Stomach smooth muscle (tissue), 2 donors: ENCODE results near the gene ARHGEF7.
A peak's percentile ranks its signal among the peaks of the same experiment; 100 is the strongest.

ENCODE experiments used
- H3K27ac ChIP-seq: one replicate; pipeline ENCODE4 v1.7.0; 2013; ENCODE audit warnings: mild to moderate bottlenecking, low read length, inconsistent platforms
- H3K27me3 ChIP-seq, 2 donors: one replicate each; pipeline ENCODE4 v1.7.0; 2013; ENCODE audit warnings: low read length in 2 of 2; ENCODE audit not compliant: insufficient read depth in 2 of 2, control insufficient read depth in 1 of 2
- H3K36me3 ChIP-seq, 2 donors: one replicate each; pipeline ENCODE4 v1.7.0; 2013; ENCODE audit warnings: low read length in 2 of 2; ENCODE audit not compliant: control insufficient read depth in 2 of 2, insufficient read depth in 2 of 2
- H3K4me1 ChIP-seq: one replicate; pipeline ENCODE4 v1.7.0; 2013; ENCODE audit warnings: low read length; ENCODE audit not compliant: control insufficient read depth, insufficient read depth
- H3K4me3 ChIP-seq, 2 donors: one replicate each; pipeline ENCODE4 v1.7.0; 2013; ENCODE audit warnings: low read length in 2 of 2
- H3K9ac ChIP-seq, 2 donors: one replicate each; pipeline ENCODE4 v1.7.0; 2013; ENCODE audit warnings: low read length in 2 of 2, mild to moderate bottlenecking in 1 of 2
- H3K9me3 ChIP-seq, 2 donors: one replicate each; pipeline ENCODE4 v1.7.0; 2013; ENCODE audit warnings: low read length in 2 of 2; ENCODE audit not compliant: control insufficient read depth in 2 of 2
- donor health status: healthy.
- donor health status: Pancreatic carcinoma.

The ARHGEF7 gene

DNA sequence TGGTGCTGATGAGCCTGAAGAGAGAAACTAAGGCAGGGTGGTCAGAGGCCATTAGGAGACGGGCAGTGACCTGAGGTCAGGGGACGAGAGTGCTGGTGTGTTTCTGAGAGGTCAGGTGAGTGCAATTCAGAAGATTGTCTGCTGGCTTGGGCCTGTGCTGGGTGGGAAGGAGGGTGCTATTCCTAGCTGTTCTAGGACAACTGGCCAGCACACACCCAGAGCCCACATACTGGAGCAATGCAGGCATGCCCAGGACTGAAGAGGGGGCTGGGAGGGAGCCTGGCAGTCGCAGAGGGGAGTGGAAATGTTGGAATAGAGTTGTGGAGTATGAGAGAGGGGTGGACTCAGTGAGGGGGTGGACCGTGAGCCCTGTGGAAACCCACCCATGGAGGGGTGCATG is 16.5 kb downstream of the ARHGEF7 start:
- H3K27ac ChIP-seq: no peak overlapping the region
- no peaks in the 10 kb centered on the region for H3K4me1 ChIP-seq
- no peaks in the 10 kb centered on the region for H3K27me3 ChIP-seq
- no peaks in the 10 kb centered on the region for H3K36me3 ChIP-seq
- H3K9ac ChIP-seq: no peak overlapping the region
- H3K9me3 ChIP-seq: no peaks in the 10 kb centered on the region
- H3K4me3 ChIP-seq: no peak overlapping the region

DNA sequence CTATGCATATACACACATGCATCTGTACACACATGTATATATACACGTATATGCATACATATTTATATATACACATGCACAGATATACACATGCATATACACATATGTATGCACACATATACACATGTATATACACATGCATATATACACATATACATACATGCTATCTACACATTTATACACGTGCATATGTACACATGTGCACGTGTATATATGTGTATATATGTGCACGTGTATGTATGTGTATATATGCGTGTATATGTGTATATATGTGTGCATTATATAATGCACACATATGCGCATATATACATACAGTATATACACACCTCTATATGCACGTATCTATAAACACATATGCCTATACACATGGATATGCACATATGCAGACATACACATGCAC is 17.8 kb downstream of the ARHGEF7 start:
- no peak overlapping the region for H3K9ac ChIP-seq
- H3K27me3 ChIP-seq: no peaks in the 10 kb centered on the region
- no peak overlapping the region for H3K4me3 ChIP-seq
- H3K27ac ChIP-seq: no peak overlapping the region
- no peaks in the 10 kb centered on the region for H3K4me1 ChIP-seq
- no peaks in the 10 kb centered on the region for H3K9me3 ChIP-seq
- H3K36me3 ChIP-seq: no peaks in the 10 kb centered on the region

DNA sequence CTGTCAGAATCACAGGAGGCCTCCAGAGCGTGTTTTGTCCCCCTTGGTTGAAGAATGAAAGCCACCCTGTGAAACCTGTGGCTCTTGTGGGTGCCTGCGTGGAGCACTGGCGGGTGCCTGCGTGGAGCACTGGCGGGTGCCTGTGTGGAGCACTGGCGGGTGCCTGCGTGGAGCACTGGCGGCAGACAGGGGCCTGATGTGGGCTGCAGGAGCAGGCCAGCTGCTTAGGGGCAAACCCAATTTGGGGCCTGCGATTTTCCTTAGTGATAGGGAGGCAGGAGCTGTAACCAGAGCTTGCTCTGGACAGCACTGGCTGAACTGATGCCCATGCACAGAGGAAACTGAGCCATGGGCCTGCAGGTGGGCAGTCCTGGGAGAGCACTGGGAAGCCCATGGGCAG is 24.3 kb downstream of the ARHGEF7 start:
- H3K4me1 ChIP-seq: no peaks in the 10 kb centered on the region
- no peak overlapping the region for H3K4me3 ChIP-seq
- H3K27me3 ChIP-seq: peaks cover 0 to 3% of the 10 kb centered on the region in 2 donors
- H3K27ac ChIP-seq: no peak overlapping the region
- H3K9me3 ChIP-seq: no peaks in the 10 kb centered on the region
- H3K36me3 ChIP-seq: no peaks in the 10 kb centered on the region
- no peak overlapping the region for H3K9ac ChIP-seq

DNA sequence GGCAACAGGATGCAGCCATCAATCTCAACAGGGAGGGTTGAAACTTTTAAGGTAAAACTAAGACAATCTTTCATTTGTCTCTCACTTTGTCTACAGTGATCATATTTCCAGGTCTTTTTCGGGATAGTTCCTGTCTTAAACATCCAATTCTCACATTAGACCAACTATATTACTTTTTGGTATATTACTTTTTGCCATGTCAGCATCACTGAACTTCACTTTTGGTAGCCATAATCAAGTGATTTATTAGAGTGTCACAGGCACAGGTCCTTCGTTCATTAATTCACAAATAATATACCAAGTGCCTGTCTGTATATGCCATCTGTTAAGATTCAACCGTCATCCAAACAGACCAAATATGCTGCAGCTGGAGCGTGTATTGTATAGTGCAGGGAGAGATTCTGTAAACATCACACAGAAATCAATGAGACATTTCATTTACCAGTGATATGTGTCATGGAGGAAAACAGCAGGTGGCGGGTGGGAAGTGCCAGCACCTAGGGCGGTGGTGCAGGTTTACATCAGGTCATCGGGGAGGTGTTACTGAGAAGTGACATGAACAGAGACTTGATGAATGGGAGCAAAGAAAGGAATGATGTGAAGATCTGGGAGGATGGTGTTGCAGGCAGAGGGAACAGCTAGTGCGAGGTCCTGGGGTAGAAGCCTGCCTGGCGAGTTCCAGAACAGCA is 24.9 kb downstream of the ARHGEF7 start:
- Histone ChIP-seq H3K27me3 (peaks cover 0 to 3% of the 10 kb centered on the region in 2 donors), H3K36me3 (no peaks in the 10 kb centered on the region), H3K27ac (no peak overlapping the region), H3K9me3 (no peaks in the 10 kb centered on the region), H3K4me1 (no peaks in the 10 kb centered on the region), H3K9ac (no peak overlapping the region), H3K4me3 (no peak overlapping the region)

DNA sequence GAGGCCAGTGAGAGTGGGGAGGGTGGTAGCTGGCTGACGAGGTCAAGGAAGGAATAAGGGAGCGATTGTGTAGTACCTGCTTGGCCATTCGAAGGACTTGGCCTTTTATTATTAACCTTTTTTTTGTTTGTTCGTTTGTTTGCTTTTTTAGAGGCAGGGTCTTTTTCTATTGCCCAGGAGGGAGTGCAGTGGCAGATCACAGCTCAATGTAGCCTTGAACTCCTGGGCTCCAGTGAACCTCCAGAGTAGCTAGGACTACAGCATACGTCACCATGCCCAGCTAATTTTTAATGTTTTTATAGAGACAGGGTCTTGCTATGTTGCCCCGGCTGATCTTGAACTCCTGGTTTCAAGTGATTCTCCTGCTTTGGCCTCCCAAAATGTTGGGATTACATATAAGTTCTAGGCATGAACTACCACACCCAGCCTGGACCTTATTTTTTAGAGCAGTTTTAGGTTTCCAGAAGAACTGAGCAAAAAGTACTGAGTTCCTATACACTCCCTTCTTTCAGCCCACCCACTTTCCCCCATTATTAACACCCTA is 25.5 kb downstream of the ARHGEF7 start:
- Histone ChIP-seq H3K27me3 (peaks cover 0 to 3% of the 10 kb centered on the region in 2 donors), H3K27ac (no peak overlapping the region), H3K9me3 (no peaks in the 10 kb centered on the region), H3K4me1 (no peaks in the 10 kb centered on the region), H3K9ac (no peak overlapping the region), H3K36me3 (no peaks in the 10 kb centered on the region), H3K4me3 (no peak overlapping the region)

DNA sequence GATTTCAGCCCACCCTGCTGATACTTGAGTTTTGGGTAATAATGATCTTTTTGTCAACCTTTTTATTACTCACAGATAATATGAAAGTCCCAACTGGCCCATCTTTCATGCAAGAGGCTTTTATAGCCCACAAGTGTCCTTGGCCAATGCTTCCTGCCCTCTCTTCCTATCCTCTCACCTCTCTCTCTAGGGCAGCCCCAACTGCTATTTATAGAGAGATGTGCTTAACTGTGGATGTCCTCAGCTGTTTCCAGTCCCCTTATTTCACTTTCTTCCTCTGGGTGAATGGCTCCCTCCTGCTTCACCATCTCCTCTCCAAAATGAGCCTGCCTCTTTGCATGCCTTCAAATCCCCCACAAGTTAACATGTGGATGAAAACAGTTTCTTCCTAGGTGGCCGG is 27.4 kb downstream of the ARHGEF7 start:
- Histone ChIP-seq H3K4me1 (no peaks in the 10 kb centered on the region), H3K27ac (no peak overlapping the region), H3K36me3 (no peaks in the 10 kb centered on the region), H3K9ac (no peak overlapping the region), H3K4me3 (no peak overlapping the region), H3K27me3 (peaks cover 0 to 3% of the 10 kb centered on the region in 2 donors), H3K9me3 (no peaks in the 10 kb centered on the region)

DNA sequence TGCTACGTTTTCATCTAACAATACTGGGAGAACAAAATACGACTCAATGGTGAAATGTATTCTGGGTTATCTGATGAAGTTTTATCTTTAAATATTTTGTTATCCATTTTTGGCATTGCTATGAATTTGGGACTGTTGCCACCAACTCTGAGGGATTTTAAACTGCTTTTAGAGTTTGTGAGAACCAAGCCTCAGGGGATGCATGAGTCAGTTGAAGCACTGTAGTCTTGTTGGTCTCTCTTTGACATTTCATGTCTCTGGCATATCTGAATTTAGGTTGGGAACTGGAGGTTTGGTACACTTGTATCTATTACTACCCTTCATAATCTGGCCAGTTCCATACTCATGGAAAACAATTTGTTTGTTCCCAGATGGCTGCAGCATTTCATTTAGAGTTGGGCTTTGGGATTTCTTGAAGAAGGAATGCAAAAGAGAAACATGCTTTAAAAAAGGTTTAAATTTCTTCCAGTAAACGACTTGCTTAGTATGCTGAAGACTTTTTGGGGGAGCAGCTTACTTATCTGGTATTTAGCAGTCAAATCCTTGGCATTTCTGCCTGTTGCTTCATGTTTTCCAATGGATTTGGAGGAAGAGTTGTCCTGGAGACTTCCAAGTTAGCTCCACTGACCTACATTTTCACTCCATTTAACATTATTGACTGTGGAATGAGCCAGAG is 28.9 kb downstream of the ARHGEF7 start:
- Histone ChIP-seq H3K4me3 (no peak overlapping the region), H3K27me3 (peaks cover 0 to 3% of the 10 kb centered on the region in 2 donors), H3K4me1 (no peaks in the 10 kb centered on the region), H3K27ac (no peak overlapping the region), H3K9ac (no peak overlapping the region), H3K36me3 (no peaks in the 10 kb centered on the region), H3K9me3 (no peaks in the 10 kb centered on the region)

DNA sequence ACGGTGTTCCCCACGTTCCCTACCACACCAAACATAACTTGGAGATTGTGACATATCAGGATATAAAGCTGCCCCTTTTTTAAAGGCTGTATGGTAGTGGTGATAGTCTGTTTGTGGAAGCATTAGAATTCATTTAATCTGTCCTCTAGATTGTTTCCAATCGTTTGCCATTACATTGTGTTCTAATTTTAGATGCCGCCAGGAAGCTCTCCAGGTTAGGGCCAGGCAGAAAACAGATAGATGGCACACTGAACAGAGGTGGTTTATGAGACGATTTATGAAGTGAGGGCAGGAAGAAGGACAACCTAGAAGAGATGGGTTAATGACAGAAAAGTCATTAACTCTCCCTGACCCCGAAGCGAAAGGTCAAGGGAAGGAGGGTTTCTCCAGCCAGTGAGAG is 30.0 kb downstream of the ARHGEF7 start:
- H3K9me3 ChIP-seq: no peaks in the 10 kb centered on the region
- H3K27ac ChIP-seq: no peak overlapping the region
- H3K4me1 ChIP-seq: no peaks in the 10 kb centered on the region
- peaks cover 0 to 3% of the 10 kb centered on the region in 2 donors for H3K27me3 ChIP-seq
- H3K36me3 ChIP-seq: no peaks in the 10 kb centered on the region
- H3K4me3 ChIP-seq: no peak overlapping the region
- H3K9ac ChIP-seq: no peak overlapping the region

DNA sequence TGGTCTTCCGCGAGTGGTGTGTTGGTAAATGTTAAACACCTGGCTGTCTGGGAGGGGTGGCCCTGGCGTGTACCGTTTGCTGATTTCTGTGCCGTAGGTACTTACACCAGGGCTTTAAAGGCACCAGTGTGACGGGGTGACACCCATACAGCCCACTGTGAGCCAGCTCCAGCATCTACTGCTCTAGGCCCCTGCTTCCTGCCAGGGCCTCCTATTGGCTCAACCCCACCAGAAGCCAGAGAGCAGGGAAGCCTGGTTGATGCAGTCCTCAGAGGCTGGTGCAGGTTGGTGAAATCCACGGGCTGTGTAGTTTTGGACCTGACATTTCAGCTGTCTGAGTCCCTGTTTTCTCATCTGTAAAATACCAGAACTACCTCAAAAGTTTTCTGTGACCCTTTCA is 30.4 kb downstream of the ARHGEF7 start:
- Histone ChIP-seq H3K4me3 (no peak overlapping the region), H3K36me3 (no peaks in the 10 kb centered on the region), H3K27me3 (peaks cover 0 to 3% of the 10 kb centered on the region in 2 donors), H3K4me1 (no peaks in the 10 kb centered on the region), H3K9ac (no peak overlapping the region), H3K27ac (no peak overlapping the region), H3K9me3 (no peaks in the 10 kb centered on the region)

DNA sequence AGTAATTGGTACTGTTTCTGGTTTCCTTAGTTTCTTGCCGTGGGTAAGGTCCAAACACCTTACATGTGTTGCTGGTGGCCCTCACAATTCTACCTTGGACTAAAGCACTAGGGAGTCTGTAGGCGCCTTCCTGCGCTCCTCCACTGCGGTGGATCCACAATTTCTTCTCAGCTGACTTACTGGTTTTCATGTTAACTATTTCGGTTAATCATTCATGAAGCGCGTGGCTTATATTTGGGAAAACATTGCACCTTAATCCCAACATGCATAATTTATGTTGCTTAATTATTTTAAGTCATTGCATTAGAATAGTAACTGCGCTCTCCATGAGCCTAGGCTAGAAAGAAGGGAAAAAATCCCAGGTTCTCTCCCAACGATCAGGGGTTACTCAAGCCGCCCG is 37.7 kb downstream of the ARHGEF7 start:
- peak overlapping the region; percentile 95 for H3K27ac ChIP-seq
- peaks cover 9% of the 10 kb centered on the region for H3K4me1 ChIP-seq
- H3K4me3 ChIP-seq: peak overlapping the region; percentile 87 to 93
- no peaks in the 10 kb centered on the region for H3K27me3 ChIP-seq
- H3K9me3 ChIP-seq: no peaks in the 10 kb centered on the region
- H3K36me3 ChIP-seq: no peaks in the 10 kb centered on the region
- peak overlapping the region; percentile 95 to 97 for H3K9ac ChIP-seq
